NCI-H524 treated with DMSO at 0.1 percent for 48 hours (cell line): Measurements from ENCODE around the gene CBL.
"Not testable (repeated sequence)": the region's sequence is repeated elsewhere in the genome, so short reads cannot be mapped to it uniquely, and the experiment has no call there.

Experiments used
- DNase-seq: peaks from one replicate; lab custom pipeline; 2025; lab: John Stamatoyannopoulos, UW

Gene CBL

DNA sequence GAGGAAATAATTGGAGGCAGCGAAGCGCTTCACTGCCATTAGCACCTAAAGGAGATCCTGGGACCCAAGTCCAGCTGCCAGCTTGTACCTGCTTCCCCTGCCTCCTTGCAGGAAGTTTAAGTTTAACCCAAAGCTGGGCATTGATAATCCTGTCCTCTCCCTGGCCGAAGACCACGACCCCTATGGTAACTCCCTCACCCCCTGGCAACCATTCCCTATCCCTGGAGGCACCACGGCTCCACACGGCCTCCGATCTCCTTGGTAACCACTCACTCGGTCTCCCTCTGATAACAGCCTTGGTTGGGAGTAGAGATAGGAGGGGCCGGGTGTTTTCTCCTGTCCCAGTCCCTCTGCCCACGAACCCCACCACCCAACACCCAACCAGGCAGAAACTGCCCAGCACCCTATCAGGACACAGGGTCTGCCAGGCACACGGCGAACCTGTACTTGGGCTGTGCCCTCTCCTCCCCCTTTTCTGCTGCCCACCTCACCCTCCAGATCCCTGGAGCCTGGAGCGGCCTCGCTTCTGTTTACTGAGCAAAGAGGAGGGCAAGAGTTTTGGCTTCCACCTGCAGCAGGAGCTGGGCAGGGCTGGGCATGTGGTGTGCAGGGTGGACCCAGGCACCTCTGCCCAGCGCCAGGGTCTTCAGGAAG is 20.0 kb upstream of the CBL start:
- DNase-seq = no peak

DNA sequence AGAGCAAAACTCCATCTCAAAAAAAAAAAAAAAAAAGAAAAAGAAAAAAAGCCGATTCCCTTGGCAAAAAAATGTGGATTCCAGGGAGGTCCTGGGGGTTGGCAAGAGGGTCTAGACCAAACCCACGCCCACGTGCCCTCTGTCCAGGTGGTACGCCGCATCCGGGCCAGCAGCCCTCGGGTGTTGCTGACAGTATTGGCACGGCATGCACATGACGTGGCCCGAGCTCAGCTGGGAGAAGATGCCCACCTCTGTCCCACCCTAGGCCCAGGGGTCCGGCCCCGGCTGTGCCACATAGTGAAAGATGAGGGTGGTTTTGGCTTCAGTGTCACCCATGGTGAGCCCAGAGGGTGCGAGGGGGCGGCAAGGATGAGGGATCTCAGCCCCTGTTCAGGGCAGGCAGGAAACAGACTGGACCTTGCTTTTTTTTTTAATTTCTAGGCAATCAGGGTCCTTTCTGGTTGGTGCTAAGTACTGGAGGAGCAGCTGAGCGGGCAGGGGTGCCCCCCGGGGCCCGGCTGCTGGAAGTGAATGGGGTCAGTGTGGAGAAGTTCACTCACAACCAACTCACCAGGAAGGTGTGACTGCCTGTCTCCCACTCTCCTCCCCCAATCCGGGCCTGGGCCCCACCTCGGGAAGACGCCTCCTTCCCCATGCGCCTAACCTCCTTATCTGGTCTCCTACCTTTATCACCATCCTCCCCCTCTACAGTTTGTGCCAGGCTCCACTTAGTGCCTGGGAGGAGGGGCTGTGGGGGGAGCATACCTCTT is 18.8 kb upstream of the CBL start:
- DNase-seq = no peak

DNA sequence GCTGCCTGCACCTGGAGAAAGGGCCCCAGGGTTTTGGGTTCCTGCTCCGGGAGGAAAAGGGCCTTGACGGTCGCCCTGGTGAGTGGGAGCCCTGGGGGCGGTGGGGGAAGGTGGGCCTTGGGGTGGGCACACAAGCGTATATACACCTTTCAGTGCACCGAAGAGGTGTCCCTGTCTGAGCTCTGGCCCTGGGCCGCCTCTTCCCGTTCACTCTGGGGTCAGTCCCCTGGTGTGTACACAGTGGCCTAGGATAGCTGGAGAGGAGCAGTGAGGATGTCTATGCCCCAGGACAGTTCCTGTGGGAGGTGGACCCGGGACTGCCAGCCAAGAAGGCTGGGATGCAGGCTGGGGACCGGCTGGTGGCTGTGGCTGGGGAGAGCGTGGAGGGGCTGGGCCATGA is 18.1 kb upstream of the CBL start:
- DNase-seq = no peak

DNA sequence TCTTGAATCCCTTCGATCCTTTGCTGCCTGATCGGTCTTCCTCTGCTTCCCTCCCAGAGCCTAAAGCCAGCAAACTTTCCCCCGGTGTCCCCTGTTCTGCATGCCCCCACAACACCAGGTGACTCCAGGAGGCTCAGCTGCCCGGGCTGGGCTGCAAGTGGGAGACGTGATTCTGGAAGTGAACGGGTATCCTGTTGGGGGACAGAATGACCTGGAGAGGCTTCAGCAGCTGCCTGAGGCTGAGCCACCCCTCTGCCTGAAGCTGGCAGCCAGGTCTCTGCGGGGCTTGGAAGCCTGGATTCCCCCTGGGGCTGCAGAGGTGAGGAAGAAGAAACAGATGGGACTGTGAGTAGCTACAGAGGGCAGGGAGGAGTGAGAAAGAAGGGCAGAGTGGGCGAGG is 17.3 kb upstream of the CBL start:
- no peak for DNase-seq

DNA sequence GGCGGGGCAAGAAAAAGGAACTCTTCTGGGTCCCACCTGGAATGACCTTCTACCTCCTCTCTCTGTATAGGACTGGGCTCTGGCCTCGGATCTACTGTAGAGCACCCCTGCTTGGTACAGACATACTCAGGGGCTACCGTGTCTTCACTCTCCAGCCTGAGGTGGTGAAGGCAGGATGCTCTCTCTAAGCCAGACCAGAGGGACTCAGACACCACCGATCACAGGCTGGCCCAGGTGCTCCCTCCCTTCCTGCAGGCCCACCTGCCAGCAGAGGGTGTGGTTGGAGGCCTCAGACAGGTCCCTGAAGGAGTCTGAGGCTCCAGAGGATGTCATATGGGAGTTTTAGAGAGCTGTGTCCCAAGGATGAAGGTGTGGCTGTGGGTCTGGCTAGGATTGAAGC is 16.7 kb upstream of the CBL start:
- DNase-seq = no peak

DNA sequence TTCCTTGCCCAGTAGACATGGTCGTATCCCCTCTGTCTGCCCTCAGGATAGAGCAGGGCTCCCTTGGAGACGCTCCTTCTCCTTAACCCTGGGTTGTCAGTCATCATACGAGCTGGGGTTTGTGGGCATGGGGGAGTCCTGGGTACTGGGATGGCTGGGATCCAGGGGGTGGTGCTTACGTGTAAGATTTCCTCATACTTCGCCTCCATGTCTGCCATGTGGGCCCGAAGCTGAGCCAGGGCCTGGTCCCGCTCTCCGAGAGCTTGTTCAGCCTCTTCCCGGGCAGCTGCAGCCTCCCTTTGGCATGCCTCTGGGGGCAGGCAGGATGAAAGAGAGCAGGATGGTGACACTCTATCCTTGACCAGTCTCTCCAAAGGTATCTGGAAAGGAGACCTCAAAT is 15.6 kb upstream of the CBL start:
- no peak for DNase-seq

DNA sequence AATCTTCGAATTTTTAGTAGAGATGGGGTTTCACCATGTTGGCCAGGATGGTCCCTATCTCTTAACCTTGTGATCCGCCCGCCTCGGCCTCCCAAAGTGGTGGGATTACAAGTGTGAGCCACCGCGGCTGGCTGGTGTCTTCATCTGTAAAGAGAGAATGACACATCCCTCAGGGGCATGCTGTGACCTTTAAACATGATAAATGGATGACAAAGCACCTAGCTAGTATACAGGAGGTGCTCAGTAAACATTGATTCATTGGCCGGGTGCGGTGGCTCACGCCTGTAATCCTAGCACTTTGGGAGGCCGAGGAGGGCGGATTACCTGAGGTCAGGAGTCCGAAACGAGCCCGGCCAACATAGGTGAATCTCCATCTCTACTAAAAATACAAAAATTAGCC is 14.9 kb upstream of the CBL start:
- DNase-seq = not testable (repeated sequence)

DNA sequence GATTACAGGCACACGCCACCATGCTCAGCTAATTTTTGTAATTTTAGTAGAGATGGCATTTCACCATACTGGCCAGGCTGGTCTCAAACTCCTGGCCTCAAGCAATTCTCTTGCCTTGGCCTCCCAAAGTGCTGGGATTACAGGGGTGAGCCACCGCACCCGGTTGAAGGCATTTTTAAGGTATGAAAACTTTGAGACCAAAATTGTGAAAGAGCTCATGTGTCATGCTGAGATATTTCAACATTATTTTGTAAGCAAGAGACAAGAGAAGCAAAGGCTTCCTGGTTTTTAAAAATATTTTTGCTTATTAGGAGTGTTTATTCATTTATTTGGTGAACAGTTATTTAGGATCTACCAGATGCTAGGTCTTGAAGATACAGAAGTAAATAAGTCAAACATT is 14.0 kb upstream of the CBL start:
- DNase-seq = no peak

DNA sequence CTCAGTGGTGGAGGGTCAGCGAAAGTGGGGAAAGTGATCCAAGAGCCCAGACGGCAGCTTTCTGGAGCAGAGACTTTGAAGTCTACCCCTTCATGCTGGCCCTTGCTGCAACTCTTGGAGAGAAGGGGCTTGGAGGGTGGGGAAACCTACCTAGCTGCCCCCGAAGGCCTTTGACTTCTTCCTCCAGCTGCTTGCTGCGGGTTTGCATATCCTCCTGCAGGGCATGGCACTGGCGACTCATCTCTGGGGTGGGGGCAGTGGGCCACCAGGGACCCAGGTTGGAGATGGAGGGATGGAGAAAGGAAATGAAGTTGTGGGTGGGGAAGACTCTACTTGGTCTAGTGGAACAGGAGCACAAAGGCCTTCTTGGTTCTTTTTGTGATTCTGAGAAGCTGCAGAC is 13.1 kb upstream of the CBL start:
- DNase-seq = no peak

DNA sequence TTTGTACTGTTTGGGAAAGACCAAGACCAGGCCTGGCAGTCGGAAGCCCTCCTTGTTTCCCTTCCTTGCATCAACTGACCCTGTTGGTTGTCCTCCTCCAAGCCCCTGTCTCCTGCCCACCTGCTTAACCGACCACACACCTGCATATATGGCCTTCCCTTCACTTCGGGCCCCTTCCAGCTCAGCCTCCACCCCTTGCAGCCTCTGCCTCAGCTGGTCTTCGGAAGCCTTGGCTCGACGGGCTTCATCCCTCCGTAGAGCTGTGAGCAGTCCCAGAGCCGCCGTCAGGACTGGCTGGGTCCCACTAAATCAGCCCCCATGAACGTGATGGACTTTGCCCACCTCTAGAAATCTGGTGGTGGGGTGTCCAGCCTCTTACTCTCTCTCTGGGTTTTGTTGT is 12.5 kb upstream of the CBL start:
- DNase-seq = no peak

DNA sequence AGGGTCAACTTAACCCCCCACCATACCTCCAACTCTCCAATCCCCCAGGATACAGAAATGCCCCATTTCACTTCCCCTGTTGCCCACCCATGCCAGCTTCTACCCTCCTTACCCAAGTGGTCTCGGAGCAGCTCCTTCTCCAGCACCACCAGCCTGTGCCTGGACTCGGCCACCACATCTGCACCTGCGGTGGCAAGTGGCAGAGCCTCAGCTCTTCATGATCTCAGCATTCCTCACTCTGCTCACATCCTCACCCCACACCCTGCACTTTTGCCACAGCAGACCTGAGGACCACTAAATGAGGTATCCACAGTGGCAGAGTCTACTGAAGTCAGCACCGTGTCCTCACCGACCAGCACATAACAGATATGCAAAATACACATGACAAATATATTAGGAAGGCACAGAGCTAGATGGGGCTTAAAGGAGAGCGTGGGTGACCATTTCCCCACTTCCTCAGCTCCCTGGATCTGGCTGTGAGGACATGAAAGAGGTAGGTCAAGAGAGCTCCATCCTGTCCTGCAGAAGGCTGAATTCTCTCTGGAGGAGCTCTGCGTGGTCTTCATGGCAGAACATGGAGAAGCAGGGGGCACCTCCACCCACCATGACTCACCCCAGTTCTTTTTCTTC is 11.2 kb upstream of the CBL start:
- DNase-seq = no peak

DNA sequence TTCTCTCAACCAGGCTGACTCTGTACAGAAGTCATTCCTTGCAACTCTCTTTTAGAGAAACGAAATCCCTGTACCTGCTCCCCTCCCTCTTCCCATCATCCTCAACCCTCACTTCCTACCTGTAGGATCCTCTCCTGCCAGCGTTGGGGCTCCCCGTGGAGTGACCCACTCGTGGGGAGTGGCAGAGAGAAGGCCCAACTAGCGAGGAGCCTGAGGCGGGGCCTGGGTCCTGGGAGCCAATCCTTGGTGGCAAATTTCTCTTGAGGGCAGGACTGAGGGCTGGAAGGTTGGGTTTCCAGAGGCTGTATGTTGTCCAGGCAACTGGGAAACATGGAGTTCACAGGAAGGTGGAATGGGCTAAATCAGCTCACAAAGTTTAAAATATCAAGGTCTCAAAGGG is 10.5 kb upstream of the CBL start:
- DNase-seq = no peak

DNA sequence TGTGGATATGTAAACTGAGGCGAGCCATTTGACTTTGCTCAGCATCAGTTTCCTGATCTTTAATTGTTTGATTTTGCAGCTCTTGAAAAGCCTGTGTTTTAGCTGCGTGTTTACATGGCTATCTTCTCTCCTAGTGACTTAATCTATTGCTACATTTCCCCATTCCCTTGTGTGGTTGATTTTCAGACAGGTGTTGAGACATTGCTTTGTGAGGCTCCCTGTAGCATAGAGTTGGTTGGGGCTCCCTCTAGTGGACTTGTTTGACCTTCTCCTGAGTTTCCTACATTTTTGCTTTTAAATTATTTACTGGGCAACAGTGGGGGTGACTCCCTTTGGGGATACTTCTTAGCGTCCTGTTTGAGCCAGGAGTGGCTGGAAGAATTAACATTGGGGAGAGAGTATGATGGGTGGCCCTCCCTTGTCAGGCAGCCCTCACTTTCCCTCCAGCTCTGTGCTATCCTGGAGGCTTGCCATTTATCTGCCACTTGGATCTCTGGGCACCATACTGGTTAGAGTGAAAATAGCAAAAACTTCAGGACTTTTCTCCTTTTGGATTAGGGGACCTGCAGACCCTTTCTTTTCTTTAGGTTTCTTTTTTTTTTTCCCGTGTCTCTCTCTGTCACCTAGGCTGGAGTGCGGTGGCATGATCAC is 9.2 kb upstream of the CBL start:
- DNase-seq = peak; percentile 30

DNA sequence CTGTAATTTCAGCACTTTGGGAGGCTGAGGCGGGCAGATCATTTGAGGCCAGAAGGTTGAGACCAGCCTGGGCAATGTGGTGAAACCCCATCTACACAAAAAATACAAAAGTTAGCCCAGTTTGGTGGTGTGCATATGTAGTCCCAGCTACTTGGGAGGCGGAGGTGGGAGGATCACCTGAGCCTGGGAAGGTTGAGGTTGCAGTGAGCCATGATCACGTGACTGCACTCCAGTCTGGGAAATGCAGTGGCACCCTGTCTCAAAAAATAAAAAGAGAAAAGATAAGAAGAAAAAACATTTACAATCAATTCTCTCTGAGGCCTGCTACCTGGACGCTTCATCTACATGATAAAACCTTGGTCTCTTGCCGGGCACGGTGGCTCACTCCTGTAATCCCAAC is 7.2 kb upstream of the CBL start:
- no peak for DNase-seq

DNA sequence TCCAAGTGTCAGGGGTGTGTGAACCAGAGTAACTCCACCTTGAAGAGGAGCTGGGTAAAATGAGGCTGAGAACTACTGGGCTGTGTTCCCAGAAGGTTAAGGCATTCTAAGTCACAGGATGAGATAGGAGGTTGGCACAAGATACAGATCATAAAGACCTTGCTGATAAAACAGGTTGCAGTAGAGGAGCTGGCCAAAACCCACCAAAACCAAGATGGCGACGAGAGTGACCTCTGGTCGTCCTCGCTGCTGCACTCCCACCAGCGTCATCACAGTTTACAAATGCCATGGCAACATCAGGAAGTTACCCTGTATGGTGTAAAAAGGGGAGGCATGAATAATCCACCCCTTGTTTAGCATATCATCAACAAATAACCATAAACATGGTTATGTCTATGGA is 4.9 kb upstream of the CBL start:
- DNase-seq = not testable (repeated sequence)

DNA sequence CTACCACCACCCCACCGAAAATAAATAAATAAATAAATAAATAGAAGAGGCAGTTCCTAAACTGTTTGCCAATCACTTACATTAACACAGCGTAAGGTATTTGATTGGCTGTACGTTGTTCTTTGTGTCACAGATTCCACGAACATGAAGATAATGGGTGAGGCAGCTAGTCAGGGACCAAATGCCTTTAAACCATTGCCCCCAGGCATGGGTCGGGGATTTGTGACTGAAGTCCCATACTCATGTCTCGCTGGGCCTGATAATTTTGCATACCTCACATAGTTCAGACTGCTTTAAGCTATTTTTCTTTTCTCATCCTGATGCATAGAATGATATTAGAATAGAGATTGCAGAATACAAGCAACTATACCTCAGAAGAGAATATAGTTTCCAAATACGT is 3.6 kb upstream of the CBL start:
- DNase-seq = no peak

DNA sequence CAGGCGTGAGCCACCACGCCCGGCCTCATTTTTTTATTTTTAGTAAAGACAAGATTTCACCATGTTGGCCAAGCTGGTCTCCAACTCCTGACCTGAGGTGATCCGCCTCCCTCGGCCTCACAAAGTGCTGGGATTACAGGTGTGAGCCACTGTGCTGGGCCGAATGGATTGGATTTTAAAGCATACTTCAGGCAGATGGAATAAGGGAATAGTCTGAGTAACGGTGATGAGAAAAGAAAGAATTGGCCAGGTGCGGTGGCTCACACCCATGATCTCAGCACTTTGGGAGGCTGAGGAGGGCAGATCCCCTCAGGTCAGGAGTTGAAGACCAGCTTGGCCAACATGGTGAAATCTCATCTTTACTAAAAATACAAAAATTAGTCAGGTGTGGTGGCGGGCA is 2.1 kb upstream of the CBL start:
- DNase-seq = no peak

DNA sequence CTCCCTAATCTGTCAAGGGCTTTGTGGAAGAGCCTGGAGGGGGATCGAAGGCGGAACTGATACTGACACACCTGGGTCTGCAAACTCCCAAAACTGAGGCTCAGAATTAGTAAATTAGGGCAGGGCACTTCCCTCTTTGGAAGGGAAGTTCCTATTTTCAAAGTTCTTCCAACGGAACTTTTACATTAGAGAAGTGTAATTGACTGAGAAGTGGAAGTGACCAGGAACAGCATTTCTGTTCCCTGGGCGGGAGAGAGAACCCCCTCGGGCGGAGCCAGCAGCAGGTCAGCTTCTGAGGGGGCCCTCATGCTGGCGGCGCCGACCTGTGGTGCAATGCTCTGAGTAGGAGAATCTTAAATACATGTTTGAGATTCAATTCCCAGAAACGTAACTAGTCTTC is 1.1 kb upstream of the CBL start:
- no peak for DNase-seq

DNA sequence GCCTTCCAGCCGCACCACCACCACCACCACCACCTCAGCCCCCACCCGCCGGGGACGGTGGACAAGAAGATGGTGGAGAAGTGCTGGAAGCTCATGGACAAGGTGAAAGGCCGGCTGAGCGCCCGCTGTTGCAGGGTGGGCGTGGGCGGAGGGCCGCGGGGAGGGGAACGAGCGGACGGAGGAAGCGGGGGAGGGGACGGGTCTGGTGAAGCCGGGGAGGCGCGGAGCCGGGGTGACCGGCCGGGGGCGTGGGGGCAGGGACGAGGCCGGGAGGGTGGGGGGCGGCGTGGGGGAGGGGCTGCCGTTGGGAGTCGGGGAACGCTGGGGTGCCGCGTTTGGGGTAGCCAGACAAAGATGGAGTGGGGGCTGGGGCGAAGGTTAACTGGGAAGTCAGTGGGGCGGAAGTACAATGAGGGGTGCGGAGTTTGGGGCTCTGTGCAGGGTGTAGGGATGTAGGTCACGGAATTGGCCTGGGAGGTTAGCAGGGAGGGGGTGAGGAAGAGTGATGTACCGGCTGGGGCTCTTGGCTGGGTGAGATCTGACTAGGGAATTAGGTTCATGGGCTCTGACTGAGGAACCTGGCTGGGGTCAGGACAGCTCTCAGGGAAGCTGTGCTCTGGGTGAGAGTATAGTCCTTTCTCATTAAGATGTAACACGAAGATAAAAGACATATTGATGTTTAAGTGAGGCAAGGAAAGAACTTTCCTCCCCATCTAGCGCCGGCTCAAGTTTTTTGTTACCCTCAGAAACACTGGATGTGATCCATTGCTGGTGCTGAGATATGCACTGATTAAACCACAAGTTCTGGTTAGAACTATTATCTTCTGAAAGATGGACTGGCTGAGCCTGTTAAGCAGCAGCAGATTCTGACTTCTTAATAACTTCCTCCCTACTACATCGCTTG is 624 bp downstream of the CBL start:
- no peak for DNase-seq

DNA sequence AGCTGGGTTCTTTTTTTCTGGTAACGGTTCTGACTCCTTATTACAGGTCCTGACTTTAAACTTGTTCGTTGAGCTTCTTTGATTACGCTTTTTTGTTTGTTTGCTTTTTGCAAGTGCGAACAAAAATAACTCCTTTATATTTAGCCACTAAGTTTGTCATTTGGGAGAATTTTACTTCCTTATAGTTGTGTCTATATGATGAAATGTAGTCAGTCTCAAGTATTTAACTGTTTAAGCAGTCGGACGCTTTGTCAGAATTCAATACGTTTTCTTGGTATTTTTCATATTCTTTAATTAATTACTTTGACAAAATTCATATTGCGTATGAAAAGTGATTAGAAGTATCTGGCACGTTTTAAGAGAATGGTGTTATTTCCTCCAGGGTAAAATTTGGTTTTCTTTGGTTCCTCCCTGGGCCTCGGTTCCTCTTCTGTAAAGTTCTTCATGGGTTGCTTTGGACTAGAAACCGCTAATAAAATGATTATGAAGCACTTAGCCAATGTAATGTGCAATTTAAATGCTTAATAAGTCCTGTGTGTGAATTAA is 1.3 kb downstream of the CBL start:
- DNase-seq = no peak

DNA sequence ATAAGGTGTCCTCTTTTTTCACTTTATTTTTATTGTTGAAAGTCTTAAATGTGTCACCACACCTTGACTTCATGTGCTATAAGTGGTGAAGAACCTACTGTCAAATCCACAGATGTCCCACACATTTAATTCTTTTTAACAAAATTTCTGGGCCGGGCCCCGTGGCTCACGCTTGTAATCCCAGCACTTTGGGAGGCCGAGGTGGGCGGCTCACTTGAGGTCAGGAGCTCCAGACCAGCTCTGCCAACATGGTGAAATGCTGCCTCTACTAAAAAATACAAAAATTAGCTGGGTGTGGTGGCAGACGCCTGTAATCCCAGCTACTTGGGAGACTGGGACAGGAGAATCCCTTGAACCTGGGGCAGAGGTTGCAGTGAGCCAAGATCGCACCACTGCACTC is 3.0 kb downstream of the CBL start:
- DNase-seq = no peak

DNA sequence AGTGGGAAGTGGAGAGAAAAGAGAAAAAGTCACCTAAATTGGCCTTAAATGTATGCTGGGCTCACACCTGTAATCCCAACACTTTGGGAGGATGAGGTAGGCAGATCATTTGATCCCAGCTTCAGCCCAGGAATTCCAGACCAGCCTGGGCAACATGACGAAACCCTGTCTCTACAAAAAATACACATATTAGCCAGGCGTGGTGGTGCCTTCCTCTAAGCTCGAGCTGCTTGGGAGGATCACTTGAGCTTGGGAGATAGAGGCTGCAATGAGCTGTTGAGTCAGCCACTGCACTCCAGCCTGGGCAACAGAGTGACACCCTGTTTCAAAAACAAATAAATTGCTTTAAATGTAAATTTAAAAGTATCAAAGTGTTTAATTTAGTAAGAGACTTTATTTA is 3.9 kb downstream of the CBL start:
- DNase-seq = no peak
